A549 treated with CORT108297 at 1 μM for 4 hours (cell line): ENCODE results near the gene DKKL1. TPM values are rescaled to one million over a fixed set of nuclear protein-coding genes. Genes with fewer than 3 reads are reported as not detected.

Experiments
- total RNA-seq: library from RNA; stranded (reverse); fragments of 200-300 nt; extraction: Qiagen RNA extraction; gene quantifications from 5 replicates; pipeline ENCODE4 v1.2.3, GENCODE V29; 2022

The DKKL1 gene
- total RNA-seq: 0.39 to 0.74 TPM (median 0.47 TPM) in 5 replicates

DNA sequence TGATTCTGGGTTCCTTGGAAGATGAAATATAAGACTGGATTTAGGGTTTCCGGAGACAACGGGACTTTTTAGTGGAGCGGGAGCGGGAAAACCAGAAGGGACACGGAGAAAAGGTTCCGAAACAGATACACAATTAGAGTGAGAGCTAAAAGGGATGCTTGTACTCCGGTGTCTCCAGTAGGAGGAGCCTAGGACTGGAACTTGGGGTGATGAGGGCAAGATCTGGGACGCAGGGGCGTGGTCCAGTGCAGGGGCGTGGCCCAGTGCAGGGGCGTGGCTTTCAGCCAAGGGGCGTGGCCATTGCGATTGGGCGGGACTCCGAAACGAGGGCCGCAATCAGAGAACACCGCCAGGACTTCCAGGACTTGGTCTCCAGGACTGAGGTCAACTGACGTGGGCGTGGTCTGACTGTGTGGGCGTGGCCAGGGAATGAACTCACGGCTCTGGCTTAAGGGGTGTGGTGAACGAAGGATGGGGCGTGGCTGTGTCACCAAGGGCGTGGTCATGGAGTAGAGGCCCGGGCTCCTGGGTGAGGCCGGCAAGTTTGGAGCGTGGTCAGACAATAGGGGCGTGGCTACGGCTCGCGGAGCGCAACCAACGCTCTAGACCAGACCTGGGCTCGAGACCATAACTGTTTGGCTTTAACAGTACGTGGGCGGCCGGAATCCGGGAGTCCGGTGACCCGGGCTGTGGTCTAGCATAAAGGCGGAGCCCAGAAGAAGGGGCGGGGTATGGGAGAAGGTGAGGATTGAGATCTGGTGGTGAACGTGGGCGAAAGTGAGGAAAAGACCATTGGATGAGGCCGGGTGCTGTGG is at the start of gene DKKL1:
TSS of gene DKKL1 (plus strand) at position 610 of the 815 bp plus-strand sequence. CDS start at position 732, 122 bp downstream.

GRCh38 chr19:49324801-49325576 is 38.7 kb upstream of the DKKL1 start, which contains the start of gene SLC6A16:
TSS of gene SLC6A16 (minus strand) at chr19:49325191. CDS start at chr19:49311347, 13,844 bp downstream.

GRCh38 chr19:49335071-49335783 is 28.4 kb upstream of the DKKL1 start, which contains the start of gene CD37:
TSS of gene CD37 (plus strand) at chr19:49335406. CDS start at chr19:49335541, 135 bp downstream.

GRCh38 chr19:49362048-49362928 is 1.4 kb upstream of the DKKL1 start, which contains the start of gene TEAD2:
TSS of gene TEAD2 (minus strand) at chr19:49362416. CDS start at chr19:49360075, 2,341 bp downstream.

DNA sequence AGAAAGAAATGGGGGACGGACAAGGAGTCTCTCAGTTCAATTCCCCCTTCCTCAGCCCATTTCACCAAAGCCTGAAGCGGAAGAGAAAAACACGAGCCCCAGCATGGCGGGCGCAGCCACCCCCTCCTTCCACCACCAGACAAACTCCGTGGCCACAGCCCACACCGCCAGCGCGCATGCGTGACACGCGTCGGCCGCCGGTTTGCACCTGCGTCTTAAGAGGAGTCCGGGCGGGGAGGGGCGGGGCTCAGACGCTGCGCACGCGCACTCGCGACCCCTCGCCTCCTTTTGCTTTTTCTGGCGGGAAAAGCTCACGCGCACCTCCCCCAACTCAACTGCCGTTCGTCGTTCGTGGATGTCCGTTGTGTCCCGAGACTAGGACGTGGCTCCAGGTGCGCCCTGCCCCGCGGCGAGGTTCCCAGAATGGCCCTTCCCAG is 24.3 kb downstream of the DKKL1 start, which contains the start of gene KASH5:
TSS of gene KASH5 (plus strand) at position 314 of the 437 bp plus-strand sequence. CDS start 2,635 bp downstream, outside the sequence.

GRCh38 chr19:49423071-49423984 is 59.7 kb downstream of the DKKL1 start, which contains the start of gene PTH2:
TSS of gene PTH2 (minus strand) at chr19:49423441. CDS start at chr19:49423339, 102 bp downstream.

Other genes with a start within 250 kb of the DKKL1 start
- gene LIN7B, start 249.5 kb upstream of the DKKL1 start, total RNA-seq: 3.8 to 8.2 TPM (median 6.6 TPM) in 5 replicates
- 1.1 to 2.3 TPM (median 1.9 TPM) in 5 replicates for gene C19orf73, start 244.7 kb upstream of the DKKL1 start, total RNA-seq
- 5.9 to 8.9 TPM (median 8.8 TPM) in 5 replicates for gene PPFIA3, start 244.3 kb upstream of the DKKL1 start, total RNA-seq
- gene HRC, start 208.5 kb upstream of the DKKL1 start, total RNA-seq: not detected in 5 replicates
- 7.1 to 11.5 TPM (median 9.4 TPM) in 5 replicates for gene TRPM4, start 206.1 kb upstream of the DKKL1 start, total RNA-seq
- 0.55 to 1.2 TPM (median 1.1 TPM) in 5 replicates for gene SLC6A16, start 38.7 kb upstream of the DKKL1 start, total RNA-seq
- not detected in 5 replicates for gene CD37, start 28.5 kb upstream of the DKKL1 start, total RNA-seq
- gene TEAD2, start 1.5 kb upstream of the DKKL1 start, total RNA-seq: 14.2 to 21.0 TPM (median 17.9 TPM) in 5 replicates
- 0.05 to 0.12 TPM (median 0.07 TPM) in 4 of 5 replicates, not detected in the other for gene KASH5, start 24.4 kb downstream of the DKKL1 start, total RNA-seq
- gene PTH2, start 59.6 kb downstream of the DKKL1 start, total RNA-seq: not detected in 5 replicates
- gene GFY, start 61.5 kb downstream of the DKKL1 start, total RNA-seq: 0.14 to 0.27 TPM (median 0.18 TPM) in 5 replicates
- 0.53 to 0.74 TPM (median 0.65 TPM) in 5 replicates for gene SLC17A7, start 77.7 kb downstream of the DKKL1 start, total RNA-seq
- gene PIH1D1, start 87.9 kb downstream of the DKKL1 start, total RNA-seq: 90.8 to 101 TPM (median 98.8 TPM) in 5 replicates
- gene ALDH16A1, start 89.3 kb downstream of the DKKL1 start, total RNA-seq: 16.2 to 27.2 TPM (median 24.9 TPM) in 5 replicates
- gene FLT3LG, start 110.3 kb downstream of the DKKL1 start, total RNA-seq: 0.92 to 1.7 TPM (median 1.3 TPM) in 5 replicates
- gene RPL13A, start 123.7 kb downstream of the DKKL1 start, total RNA-seq: 4,068 to 4,436 TPM (median 4,207 TPM) in 5 replicates
- gene RPS11, start 132.6 kb downstream of the DKKL1 start, total RNA-seq: 3,819 to 4,411 TPM (median 4,040 TPM) in 5 replicates
- gene FCGRT, start 148.8 kb downstream of the DKKL1 start, total RNA-seq: 21.8 to 35.0 TPM (median 29.8 TPM) in 5 replicates
- 1.6 to 2.7 TPM (median 1.8 TPM) in 5 replicates for gene RCN3, start 164.1 kb downstream of the DKKL1 start, total RNA-seq
- gene NOSIP, start 216.7 kb downstream of the DKKL1 start, total RNA-seq: 85.6 to 111 TPM (median 104 TPM) in 5 replicates
- gene PRRG2, start 217.4 kb downstream of the DKKL1 start, total RNA-seq: 0.45 to 1.1 TPM (median 0.81 TPM) in 5 replicates
- gene PRR12, start 227.3 kb downstream of the DKKL1 start, total RNA-seq: 23.7 to 33.6 TPM (median 31.9 TPM) in 5 replicates